Testis (tissue), 2 donors: ENCODE data around the gene ZNF837.

ENCODE experiments used
- POLR2A ChIP-seq: fragments of 450-650 bp; IDR thresholded peaks from one replicate; pipeline ENCODE4 v1.6.1; 2017; ENCODE audit warnings: antibody characterized with exemption, mild to moderate bottlenecking, moderate library complexity
- TF ChIP-seq, protein P1 (sequence below), 3 experiments: fragments of 450-650 bp in 2 of 3; fragments of 200-600 bp in 1 of 3; sonication (generic) in 1 of 3; IDR thresholded peaks; one replicate each; pipeline ENCODE4 v1.5.1; 2016 to 2019; ENCODE audit warnings: antibody characterized with exemption in 3 of 3, mild to moderate bottlenecking in 2 of 3, moderate library complexity in 1 of 3

DNA sequence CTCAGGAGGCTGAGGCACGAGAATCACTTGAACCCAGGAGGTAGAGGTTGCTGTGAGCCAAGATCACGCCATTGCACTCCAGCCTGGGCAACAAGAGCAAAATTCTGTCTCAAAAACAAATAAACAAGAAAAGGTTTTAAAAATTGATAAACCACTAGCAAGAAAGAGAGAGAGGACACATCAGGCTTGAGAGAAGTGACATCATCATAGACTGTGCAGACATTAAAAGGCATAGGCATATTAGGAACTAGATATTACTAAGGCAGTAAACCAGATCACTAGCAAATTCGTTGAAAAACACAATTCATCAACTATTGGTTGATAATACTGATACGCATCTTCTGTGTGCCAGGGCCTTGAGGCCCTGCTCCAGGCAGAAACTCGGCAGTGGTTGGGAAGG is 35.3 kb downstream of the ZNF837 start:
- TF ChIP-seq, protein P1, sequence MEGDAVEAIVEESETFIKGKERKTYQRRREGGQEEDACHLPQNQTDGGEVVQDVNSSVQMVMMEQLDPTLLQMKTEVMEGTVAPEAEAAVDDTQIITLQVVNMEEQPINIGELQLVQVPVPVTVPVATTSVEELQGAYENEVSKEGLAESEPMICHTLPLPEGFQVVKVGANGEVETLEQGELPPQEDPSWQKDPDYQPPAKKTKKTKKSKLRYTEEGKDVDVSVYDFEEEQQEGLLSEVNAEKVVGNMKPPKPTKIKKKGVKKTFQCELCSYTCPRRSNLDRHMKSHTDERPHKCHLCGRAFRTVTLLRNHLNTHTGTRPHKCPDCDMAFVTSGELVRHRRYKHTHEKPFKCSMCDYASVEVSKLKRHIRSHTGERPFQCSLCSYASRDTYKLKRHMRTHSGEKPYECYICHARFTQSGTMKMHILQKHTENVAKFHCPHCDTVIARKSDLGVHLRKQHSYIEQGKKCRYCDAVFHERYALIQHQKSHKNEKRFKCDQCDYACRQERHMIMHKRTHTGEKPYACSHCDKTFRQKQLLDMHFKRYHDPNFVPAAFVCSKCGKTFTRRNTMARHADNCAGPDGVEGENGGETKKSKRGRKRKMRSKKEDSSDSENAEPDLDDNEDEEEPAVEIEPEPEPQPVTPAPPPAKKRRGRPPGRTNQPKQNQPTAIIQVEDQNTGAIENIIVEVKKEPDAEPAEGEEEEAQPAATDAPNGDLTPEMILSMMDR (IDR thresholded peaks at IDR 0.05) = no peak
- TF ChIP-seq POLR2A = no peak
